Measurements from ENCODE around the gene AGBL5.

Gene AGBL5, protein sequence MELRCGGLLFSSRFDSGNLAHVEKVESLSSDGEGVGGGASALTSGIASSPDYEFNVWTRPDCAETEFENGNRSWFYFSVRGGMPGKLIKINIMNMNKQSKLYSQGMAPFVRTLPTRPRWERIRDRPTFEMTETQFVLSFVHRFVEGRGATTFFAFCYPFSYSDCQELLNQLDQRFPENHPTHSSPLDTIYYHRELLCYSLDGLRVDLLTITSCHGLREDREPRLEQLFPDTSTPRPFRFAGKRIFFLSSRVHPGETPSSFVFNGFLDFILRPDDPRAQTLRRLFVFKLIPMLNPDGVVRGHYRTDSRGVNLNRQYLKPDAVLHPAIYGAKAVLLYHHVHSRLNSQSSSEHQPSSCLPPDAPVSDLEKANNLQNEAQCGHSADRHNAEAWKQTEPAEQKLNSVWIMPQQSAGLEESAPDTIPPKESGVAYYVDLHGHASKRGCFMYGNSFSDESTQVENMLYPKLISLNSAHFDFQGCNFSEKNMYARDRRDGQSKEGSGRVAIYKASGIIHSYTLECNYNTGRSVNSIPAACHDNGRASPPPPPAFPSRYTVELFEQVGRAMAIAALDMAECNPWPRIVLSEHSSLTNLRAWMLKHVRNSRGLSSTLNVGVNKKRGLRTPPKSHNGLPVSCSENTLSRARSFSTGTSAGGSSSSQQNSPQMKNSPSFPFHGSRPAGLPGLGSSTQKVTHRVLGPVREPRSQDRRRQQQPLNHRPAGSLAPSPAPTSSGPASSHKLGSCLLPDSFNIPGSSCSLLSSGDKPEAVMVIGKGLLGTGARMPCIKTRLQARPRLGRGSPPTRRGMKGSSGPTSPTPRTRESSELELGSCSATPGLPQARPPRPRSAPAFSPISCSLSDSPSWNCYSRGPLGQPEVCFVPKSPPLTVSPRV

GRCh38 chr2:27050996-27051901, at the start of gene AGBL5:
Gene AGBL5, plus strand, starts transcription at chr2:27051668. Its CDS starts 1,291 bp downstream, at chr2:27052959.
- peak; percentile 91 to 92 for DNase-seq (ENCODE audit: low read depth in 2 of 2, low spot score in 1 of 2)

GRCh38 chr2:27001950-27002349, 49.5 kb upstream of the AGBL5 start:
- DNase-seq (ENCODE audit: low read depth in 2 of 2, low spot score in 1 of 2): no peak

DNA sequence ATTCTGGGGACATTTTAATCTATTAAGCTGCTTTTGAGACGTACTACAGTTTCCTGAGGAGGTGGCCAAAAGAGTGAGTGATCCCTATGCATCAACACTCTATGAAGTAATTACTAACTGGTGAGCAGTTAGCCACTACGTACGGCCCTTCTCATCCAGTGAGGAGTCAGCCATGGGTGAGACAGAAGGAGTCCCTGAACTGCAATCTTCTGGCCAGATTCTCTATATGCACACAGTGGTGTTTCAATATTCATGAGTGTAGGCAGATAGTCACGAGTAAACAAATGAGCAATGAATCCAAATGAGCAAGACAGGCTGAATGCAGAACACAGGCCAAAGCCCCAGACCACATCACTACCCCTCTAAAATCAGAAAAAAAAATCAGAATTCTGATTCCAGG, 48.5 kb upstream of the AGBL5 start:
- no peak for DNase-seq (ENCODE audit: low read depth in 2 of 2, low spot score in 1 of 2)

GRCh38 chr2:27003857-27004256, 47.6 kb upstream of the AGBL5 start:
- DNase-seq (ENCODE audit: low read depth in 2 of 2, low spot score in 1 of 2): no peak

DNA sequence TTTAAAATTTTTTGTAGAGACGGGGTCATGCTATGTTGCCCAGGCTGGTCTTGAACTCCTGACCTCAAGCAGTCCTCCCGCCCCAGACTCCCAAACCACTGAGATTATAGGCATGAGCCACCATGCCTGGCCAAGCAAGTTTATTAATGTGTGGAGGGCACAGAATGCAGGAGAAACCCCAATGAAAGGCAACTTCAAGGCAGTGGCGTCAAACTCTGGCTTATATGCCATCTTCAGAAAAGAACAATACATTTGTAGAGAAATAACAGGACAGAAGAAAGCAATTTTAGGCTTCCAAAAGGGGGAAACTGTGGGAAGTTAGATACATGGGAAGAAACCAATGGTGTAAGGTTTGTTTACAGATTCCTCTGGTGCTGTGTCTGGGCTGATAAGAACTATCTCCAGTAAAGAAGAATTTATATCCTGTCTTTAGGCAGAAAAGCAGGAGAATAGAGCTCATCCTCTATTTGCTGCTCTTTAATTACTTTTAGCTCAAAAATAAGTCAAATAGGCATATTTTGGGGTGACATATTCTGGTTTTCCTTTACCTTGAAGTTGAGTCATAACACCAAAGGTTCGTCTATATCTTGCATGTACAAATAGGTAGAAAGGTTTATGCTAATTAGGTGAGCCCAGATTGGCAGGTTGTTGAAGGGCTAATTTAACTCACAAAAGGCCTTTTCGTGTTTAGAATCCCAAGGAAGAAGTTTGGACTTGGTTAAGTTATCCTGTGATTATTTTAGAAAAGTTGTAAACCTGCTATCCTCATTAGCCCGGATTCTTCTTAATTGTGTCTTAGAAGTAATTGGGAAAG, 44.7 kb upstream of the AGBL5 start:
- DNase-seq (ENCODE audit: low read depth in 2 of 2, low spot score in 1 of 2): no peak

DNA sequence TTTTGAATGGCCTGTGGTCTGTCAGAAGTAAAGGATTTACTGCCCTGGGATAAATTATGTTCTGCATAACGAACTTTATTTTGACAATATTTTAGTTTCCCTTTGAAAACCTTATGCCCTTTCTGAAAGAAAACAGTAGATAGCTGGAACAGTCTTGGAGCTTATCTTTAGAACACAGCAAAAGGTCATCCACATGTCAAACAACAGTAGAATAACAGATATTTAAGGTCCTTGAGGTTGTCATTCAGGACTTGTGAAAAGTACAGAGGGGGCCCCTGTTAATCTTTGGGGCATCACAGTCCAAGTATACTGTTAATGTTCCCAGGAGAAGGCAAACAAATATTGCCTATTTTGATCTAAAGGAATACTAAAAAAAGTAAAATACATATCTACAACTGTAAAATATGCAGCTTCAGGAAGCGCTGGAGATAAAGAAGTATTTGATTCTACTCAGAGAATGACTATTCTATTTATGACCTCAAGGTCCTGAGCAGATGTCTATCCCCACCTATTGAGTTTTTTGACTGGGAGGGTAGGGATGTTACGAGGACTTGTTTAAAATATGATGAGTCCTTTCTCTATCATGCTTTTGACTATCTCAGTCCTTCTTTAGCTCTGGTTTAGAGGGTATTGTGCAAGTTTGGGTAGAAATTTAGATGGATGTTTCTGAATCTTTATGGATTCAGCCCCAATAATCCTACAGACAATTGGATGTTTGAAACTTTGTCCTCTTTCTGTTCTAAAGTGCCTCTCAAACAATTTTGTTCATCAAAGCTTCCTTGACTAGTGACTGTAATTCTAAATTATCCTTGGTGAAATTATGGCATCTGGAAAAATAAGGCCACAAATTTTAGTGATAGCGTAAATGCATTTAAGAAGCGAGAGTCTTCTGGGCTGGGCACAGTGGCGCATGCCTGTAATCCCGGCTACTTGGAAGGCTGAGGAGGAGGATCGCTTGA, 43.8 kb upstream of the AGBL5 start:
- DNase-seq (ENCODE audit: low read depth in 2 of 2, low spot score in 1 of 2): no peak

DNA sequence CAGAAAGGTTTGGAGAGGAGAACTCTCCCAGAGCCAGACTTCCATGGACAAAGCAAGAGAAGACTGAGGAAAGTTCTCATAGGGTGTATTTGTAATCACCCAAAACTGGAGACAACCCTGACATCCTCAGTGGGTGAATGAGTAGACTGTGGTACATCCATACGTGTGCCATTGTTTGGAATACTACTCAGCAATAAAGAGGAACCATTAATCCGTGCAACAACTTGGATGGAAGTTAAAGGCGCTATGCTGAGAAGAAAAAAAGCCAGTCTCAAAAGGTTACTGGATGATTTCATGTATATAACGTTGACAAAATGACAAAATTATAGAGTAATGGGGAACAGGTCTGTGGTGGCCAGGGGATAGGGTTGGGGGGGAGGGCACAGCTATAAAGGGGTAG, 42.8 kb upstream of the AGBL5 start:
- no peak for DNase-seq (ENCODE audit: low read depth in 2 of 2, low spot score in 1 of 2)

DNA sequence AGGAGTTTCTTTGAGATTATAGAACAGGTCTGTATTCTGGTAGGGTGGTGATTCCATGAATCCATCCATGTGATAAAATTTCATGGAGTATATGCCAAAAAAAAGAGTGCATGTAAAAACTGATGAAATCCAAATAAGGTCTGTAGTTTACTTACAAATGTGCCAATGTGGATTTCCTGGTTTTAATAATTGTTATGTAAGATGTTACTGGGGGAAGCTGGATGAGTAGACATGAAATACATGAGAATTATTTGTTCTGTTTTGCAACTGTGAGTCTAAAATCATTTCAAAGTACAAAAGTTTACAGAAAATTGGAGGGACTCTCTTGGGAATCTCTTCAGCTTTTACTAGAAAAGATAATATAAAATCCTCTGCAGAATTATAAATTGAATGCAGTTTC, 42.4 kb upstream of the AGBL5 start:
- DNase-seq (ENCODE audit: low read depth in 2 of 2, low spot score in 1 of 2): no peak

GRCh38 chr2:27009716-27010115, 41.8 kb upstream of the AGBL5 start:
- no peak for DNase-seq (ENCODE audit: low read depth in 2 of 2, low spot score in 1 of 2)

DNA sequence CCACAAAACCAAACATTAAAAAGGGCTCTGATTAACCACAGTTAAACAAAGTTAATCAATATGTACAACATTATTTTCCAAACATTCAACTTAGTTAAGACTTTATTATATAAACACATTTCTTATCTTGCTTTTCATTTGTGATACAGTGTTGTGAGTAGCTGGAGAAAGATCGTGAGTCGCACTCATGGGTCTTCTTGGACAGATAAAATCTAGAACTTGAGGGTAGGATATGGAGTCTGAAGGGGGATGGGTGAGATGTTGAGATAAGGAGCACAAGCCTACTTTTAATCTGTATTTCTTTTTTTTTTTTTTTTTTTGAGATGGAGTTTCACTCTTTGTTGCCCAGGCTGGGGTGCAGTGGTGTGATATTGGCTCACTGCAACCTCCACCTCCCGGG, 41.3 kb upstream of the AGBL5 start:
- no peak for DNase-seq (ENCODE audit: low read depth in 2 of 2, low spot score in 1 of 2)

GRCh38 chr2:27013738-27014137, 37.7 kb upstream of the AGBL5 start:
- no peak for DNase-seq (ENCODE audit: low read depth in 2 of 2, low spot score in 1 of 2)

GRCh38 chr2:27014771-27015433, 36.6 kb upstream of the AGBL5 start:
- no peak for DNase-seq (ENCODE audit: low read depth in 2 of 2, low spot score in 1 of 2)

DNA sequence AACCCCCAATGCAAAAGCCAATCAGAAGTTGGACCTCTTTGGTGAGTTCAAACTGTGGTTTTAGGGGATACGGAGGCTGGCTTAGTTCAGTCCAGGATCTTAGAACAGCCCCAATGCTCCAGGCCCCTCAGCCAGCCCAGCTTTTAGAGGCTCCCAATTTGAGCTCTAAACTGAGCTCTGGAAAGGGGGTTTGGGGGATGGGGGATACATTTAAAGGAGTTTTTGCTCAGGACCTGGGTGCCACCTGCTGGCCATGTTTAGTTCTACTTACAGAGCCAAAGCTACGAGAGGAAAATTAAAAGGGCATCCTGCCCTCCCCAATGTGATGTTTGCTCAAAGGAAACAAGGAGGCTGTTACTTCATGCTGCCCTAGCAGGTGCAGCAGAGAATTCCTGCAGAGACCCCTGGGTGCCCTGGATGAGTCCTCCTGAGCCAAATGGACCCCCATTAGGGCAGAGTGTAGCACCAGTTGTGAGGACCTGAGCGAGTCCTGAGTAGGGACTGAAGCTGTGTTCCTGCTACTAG, 34.6 kb upstream of the AGBL5 start:
- no peak for DNase-seq (ENCODE audit: low read depth in 2 of 2, low spot score in 1 of 2)

DNA sequence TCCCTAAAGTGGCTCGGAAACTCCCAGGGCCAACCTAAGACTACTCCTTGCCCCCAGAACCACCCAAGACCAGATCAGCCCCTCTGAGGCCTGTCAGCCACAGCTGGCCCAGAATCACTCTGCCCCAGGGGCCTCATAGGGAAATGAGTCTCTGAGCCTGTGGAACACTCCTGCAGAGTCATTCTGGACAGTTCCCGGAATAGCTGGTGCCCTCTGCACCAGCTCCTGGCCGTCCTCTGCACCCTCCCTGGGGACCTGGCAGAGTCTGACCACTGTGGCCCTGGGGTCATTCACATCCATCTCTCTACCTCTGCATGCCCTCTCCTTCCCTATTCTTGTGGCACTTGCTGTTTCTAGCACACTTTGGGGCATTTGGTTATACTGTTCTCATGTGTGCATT, 33.3 kb upstream of the AGBL5 start:
- no peak for DNase-seq (ENCODE audit: low read depth in 2 of 2, low spot score in 1 of 2)

DNA sequence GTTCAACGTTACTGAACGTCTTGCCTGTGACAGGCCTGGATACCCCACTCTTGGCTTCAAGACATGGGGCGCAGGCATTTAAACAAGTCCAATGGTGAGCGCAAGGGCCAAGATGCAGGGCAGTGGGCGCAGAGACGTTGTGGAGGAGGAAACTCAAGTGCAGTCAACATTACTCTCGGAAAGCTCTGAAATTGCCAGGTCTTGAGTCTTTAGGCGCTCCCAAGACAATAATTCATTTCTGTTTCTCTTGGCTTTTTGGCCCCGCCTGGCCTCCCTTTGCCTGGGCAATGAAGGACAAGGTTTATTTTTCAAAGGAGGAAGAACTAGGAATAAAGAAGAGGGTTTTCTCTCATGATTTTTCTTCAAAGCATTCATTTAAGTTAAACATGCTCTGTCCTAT, 32.0 kb upstream of the AGBL5 start:
- no peak for DNase-seq (ENCODE audit: low read depth in 2 of 2, low spot score in 1 of 2)

DNA sequence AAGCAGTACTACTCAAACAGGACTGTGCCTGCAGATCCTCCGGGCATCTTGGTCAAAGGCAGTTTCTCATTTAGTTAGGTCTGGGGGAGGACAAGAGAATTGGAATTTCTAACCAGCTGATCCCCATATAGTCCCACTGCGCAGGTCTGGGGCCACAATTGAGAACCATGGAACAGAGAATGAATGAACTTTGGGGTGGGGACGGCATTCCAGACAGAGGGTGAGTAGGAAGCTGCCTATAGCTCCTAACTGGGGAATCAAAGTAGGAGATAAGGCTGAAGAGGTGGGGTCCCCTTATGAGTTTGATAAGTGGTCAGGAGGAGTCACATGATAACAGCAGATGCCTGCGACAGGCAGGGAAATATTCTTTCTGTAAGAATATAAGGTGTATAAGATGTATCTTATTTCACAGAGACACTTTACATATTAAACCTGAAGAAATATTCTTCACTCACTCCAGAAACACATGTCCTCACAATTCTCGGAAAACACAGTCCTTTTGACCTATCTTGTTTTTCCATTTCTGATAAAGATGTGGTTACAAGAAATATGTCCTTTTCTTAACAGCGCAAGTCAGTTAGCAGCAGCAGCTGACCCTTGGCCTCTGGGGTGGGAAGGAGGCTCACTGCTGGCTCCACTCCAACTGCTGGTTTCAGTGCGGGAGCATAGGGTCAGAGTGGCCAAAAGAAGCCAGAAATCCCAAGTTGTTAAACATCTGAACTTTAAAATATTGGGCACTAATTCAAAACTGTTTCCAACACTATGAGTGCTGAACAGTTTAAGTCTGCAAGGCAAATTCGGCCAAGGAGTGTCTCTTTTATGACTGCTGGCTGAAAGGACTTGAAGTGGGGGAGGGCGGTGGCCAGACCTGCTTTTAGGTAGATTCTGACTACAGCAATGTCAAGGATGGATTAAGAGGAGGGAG, 31.3 kb upstream of the AGBL5 start:
- no peak for DNase-seq (ENCODE audit: low read depth in 2 of 2, low spot score in 1 of 2)

- DNase-seq (ENCODE audit: low read depth in 2 of 2, low spot score in 1 of 2): no peak
These were observed 30.0 kb upstream of the AGBL5 start for GRCh38 chr2:27021253-27022049.
